GM12892 (cell line): ENCODE results near the gene NEBL.

Source experiments
- POLR2A ChIP-seq: IDR thresholded peaks from 2 replicates; pipeline ENCODE4 v1.6.1; 2011; ENCODE audit warnings: low read depth, low read length, control low read depth
- POLR2AphosphoS5 ChIP-seq: IDR thresholded peaks from 2 replicates; pipeline ENCODE4 v1.6.1; 2011; ENCODE audit warnings: low read depth, low read length, control low read depth

DNA sequence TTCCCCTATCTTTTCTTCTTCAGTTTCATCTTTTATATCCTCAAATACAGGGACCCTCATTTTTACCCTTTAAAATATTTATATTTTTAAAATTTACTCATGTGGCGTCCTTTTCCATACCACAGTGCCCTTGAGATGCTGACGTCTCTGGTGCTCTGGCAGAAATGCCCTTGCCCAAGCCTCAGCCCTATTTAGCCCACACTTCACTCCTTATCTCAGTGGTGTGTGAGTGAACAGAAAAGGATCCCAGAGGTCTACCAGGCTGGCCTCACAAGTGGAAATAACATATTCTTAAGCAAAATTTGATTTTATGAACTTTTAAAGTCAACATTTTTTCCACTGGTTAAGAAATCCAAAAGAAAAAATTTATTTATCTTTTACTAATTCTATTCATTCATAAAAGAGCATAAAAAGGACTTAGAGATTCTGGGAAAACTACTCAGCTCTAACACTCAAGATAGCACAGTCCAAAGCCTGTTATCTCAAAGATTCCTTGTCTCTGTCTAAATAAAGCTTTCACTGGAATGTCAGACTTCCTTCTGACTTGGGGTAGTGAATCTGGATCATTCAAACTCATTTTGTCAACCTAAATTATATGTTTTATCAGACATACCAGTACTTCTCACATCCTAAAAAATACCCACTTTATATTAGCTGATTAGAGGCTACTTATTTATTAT is at the start of gene NEBL:
- TF ChIP-seq POLR2AphosphoS5 (no peak), POLR2A (no peak)
